ENCODE measurements around the gene NUDT22. TPM values are rescaled to one million over a fixed set of nuclear protein-coding genes. Genes with fewer than 3 reads are reported as not detected.

Gene NUDT22
- total and polyA plus RNA-seq, 10 donors = 61.8 to 109 (median 78.7) TPM

- intact Hi-C loops (cut with DNase I; ENCODE audit: low total_unique reads) = no loop called here
- WGBS, 5 donors = 91 to 96% (median 92%) methylated on average over 5 to 14 of the region's 14 CpGs
- no peaks in the 10 kb centered on the region for H3K27me3 ChIP-seq (replicated peaks in 1 of 7)
- peaks cover 0 to 90% (median 62%) of the 10 kb centered on the region in 6 donors for H3K36me3 ChIP-seq
- TF ChIP-seq CTCF (IDR thresholded peaks at IDR 0.05 in 8 of 11, conservative IDR thresholded peaks at IDR 0.05 in 3 of 11) = no peak
- TF ChIP-seq POLR2AphosphoS5 (IDR thresholded peaks at IDR 0.05) = peak in 2 of 3 donors; percentile 39 to 75
- DNase-seq = no peak
- H3K9me3 ChIP-seq = no peaks in the 10 kb centered on the region
- H3K4me1 ChIP-seq = peaks cover 9 to 67% (median 29%) of the 10 kb centered on the region in 6 donors
- no peak overlapping the region for H3K4me3 ChIP-seq
- H3K27ac ChIP-seq = peak overlapping the region in 1 of 8 donors; percentile 24
Measured at GRCh38 chr11:64220798-64221197, 5.3 kb upstream of the NUDT22 start.

DNA sequence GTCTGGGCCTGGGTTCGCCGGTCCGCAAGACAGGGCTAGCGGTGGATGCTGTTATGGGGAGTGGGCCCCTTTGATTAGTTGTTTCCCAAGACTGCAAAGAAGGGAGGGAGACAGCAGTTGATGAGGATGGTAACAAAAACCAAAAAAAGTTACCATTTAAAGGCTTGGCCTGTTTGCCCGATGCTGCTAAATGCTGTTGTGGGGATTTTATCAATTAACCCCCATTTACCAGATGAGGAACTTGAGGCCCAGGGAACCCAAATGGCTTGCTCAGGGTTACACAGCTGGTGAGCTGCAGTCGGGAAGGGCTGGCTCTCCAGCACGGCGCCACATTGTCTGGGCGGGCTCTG is 3.4 kb upstream of the NUDT22 start:
- Histone ChIP-seq H3K36me3 (peaks cover 0 to 72% (median 52%) of the 10 kb centered on the region in 6 donors), H3K27me3 (replicated peaks in 1 of 7) (no peaks in the 10 kb centered on the region), H3K27ac (peak overlapping the region in 6 of 8 donors; percentile 15 to 98 (median 83)), H3K9me3 (no peaks in the 10 kb centered on the region), H3K4me3 (no peak overlapping the region), H3K4me1 (peaks cover 19 to 77% (median 40%) of the 10 kb centered on the region in 6 donors)
- no peak for DNase-seq
- intact Hi-C loops (cut with DNase I; ENCODE audit: low total_unique reads) = no loop called here
- no peak for TF ChIP-seq POLR2AphosphoS5 (IDR thresholded peaks at IDR 0.05)
- no peak for TF ChIP-seq CTCF (IDR thresholded peaks at IDR 0.05 in 8 of 11, conservative IDR thresholded peaks at IDR 0.05 in 3 of 11)
- TF ChIP-seq POLR2A (IDR thresholded peaks at IDR 0.05) = no peak
- 59 to 83% (median 79%) methylated on average over 9 of the region's 9 CpGs for WGBS, 5 donors

DNA sequence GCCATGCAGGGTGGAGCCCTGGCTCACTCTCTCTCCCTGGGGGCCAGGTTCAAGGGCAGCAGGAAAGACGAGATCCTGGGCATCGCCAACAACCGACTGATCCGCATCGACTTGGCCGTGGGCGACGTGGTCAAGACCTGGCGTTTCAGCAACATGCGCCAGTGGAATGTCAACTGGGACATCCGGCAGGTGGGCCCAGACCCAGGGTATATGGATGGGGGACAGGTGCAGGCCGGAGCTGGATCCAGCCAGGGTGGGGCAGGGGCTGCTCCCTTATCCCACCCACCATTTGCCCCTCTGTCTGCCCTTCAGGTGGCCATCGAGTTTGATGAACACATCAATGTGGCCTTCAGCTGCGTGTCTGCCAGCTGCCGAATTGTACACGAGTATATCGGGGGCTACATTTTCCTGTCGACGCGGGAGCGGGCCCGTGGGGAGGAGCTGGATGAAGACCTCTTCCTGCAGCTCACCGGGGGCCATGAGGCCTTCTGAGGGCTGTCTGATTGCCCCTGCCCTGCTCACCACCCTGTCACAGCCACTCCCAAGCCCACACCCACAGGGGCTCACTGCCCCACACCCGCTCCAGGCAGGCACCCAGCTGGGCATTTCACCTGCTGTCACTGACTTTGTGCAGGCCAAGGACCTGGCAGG is 2.9 kb upstream of the NUDT22 start:
- Histone ChIP-seq H3K4me3 (no peak overlapping the region), H3K27ac (peak overlapping the region in 6 of 8 donors; percentile 48 to 98 (median 83)), H3K36me3 (peaks cover 0 to 67% (median 50%) of the 10 kb centered on the region in 6 donors), H3K4me1 (peaks cover 23 to 82% (median 45%) of the 10 kb centered on the region in 6 donors), H3K9me3 (no peaks in the 10 kb centered on the region), H3K27me3 (replicated peaks in 1 of 7) (no peaks in the 10 kb centered on the region)
- 60 to 87% (median 74%) methylated on average over 14 to 24 of the region's 24 CpGs for WGBS, 5 donors
- intact Hi-C loops (cut with DNase I; ENCODE audit: low total_unique reads) = no loop called here
- no peak for DNase-seq
- TF ChIP-seq POLR2A (IDR thresholded peaks at IDR 0.05) = no peak
- peak; percentile 54 to 83 (median 65) for TF ChIP-seq POLR2AphosphoS5 (IDR thresholded peaks at IDR 0.05)
- no peak for TF ChIP-seq CTCF (IDR thresholded peaks at IDR 0.05 in 8 of 11, conservative IDR thresholded peaks at IDR 0.05 in 3 of 11)

GRCh38 chr11:64224151-64224890 is 1.8 kb upstream of the NUDT22 start:
- DNase-seq = peak; percentile 84
- Histone ChIP-seq H3K27me3 (replicated peaks in 1 of 7) (no peaks in the 10 kb centered on the region), H3K4me3 (peak overlapping the region in 1 of 8 donors; percentile 97), H3K36me3 (peaks cover 0 to 59% (median 41%) of the 10 kb centered on the region in 6 donors), H3K27ac (peak overlapping the region in 5 of 8 donors; percentile 94 to 98 (median 98)), H3K9me3 (no peaks in the 10 kb centered on the region), H3K4me1 (peaks cover 27 to 84% (median 56%) of the 10 kb centered on the region in 6 donors)
- WGBS, 5 donors = 84 to 92% (median 90%) methylated on average over 11 to 17 of the region's 17 CpGs
- intact Hi-C loops (cut with DNase I; ENCODE audit: low total_unique reads) = no loop called here
- TF ChIP-seq POLR2AphosphoS5 (IDR thresholded peaks at IDR 0.05) = peak; percentile 39 to 73 (median 44)
- TF ChIP-seq POLR2A (IDR thresholded peaks at IDR 0.05) = no peak

Data from spleen (tissue), 11 donors.